Mucosa of gallbladder (tissue), 1 donor: ENCODE measurements around the gene ADAMTS19. TPM values are rescaled to one million over a fixed set of nuclear protein-coding genes. Genes with fewer than 3 reads are reported as not detected.
"Not testable (repeated sequence)": the region's sequence is repeated elsewhere in the genome, so short reads cannot be mapped to it uniquely, and the experiment has no call there.

Source experiments
- DNase-seq: peaks from one replicate; pipeline ENCODE4 v3.0.0-alpha.2; 2020; ENCODE audit warnings: low spot score
- total RNA-seq: library from RNA; stranded (reverse); gene quantifications from one replicate; pipeline ENCODE4 v1.2.1, GENCODE V29; 2021
- donor health status: DM: no; HTN: no; CAD: no.

Gene ADAMTS19
- total RNA-seq, 1 donor from 2014 or later = 0.20 TPM

GRCh38 chr5:129584496-129584895 is 124.4 kb downstream of the ADAMTS19 start:
- DNase-seq = not testable (repeated sequence)

GRCh38 chr5:129591508-129592160 is 131.5 kb downstream of the ADAMTS19 start:
- DNase-seq = no peak

GRCh38 chr5:129593525-129593924 is 133.4 kb downstream of the ADAMTS19 start:
- no peak for DNase-seq

DNA sequence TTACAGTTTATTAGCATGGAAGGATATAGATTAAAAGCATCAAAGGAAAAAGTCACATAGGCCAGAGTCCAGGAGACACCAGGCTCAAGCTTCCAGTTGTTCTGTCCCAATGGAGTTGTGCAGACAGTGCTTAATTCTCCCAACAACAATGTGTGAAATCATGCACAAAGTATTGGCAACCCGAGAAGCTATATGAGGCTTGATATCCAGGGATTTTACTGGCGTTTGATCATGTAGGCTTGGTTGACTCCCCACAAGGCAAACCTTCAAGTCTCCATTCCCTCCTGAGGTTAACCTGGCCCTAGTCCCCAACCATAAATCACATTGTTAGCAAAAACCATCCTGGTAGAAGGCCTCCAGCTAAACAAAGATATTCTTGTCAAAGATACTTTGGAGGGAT is 141.5 kb downstream of the ADAMTS19 start:
- no peak for DNase-seq

DNA sequence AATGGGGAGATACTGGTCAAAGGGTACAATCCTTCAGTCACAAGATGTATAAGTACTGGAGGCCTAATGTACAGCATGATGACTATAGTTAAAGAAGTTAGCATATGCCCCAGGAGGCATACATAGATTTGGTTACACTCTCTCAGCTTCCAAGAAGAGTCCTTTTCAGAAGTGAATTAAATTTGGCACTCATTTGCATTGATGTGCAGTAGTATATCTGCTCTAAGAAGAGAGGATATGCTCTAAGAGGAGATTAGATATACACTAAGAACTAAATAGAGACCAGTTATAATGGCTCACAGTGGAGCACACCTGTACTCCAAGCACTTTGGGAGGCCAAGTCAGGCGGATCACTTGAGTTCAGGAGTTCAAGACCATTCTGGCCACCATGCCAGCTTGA is 148.3 kb downstream of the ADAMTS19 start:
- DNase-seq = no peak

DNA sequence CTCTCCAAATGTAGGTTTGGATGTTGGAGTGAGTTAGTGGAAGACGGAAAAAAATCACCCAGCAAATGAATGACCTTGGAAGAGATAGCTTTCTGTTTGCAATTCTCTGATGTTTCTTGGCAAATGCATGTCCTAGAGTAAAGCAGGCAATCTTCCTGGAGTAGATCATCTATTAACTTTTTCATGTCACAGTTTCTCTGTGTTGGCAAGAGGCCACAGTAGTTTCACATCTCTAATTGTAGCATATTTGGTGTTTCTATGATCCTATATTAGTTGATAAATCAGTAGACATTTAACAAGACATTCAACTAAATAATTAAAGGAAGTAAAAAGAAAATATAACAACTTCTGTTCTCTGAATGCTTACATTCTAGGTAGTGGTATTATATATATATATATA is 149.6 kb downstream of the ADAMTS19 start:
- DNase-seq = no peak

DNA sequence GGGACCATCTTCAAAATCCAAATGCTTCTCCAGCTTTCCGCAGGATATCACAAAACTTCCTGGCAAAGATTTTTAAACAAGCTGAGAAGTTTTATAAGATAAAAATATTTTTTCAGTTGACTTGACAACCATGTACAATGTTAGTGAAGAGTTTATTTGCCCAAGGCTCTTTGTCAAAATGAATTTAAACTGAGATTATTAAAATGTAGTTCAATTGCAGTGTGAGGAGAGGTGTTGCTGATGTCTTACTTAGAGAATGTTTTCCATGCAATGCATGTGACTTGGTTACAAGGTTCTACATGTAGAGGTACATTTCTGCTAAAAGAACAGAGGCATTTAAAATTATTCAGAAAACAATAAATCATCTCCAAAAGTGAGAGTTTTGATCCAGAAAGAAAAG is 156.4 kb downstream of the ADAMTS19 start:
- no peak for DNase-seq

GRCh38 chr5:129617206-129617605 is 157.1 kb downstream of the ADAMTS19 start:
- no peak for DNase-seq

GRCh38 chr5:129619782-129620181 is 159.7 kb downstream of the ADAMTS19 start:
- no peak for DNase-seq

- DNase-seq = no peak
These were observed 162.4 kb downstream of the ADAMTS19 start for GRCh38 chr5:129622531-129622930.

DNA sequence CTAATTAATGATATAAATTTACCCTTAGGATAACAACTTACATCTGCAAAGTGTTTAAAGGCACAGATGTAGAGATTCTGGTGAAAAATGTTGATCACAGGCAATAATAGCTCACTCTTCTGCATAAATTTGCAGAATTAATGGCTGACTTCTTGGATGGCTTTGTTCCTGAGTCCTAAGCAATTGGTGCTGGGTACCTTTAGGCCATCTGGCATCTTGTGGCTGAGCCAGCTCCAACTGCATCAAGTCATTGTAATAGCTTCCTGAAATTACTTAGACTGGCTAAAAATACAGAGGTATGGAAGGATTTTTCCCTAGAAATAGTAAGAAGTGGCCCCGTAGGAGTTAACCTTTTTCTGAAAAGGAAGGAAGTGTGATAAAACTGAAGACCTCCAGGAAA is 169.5 kb downstream of the ADAMTS19 start:
- no peak for DNase-seq

DNA sequence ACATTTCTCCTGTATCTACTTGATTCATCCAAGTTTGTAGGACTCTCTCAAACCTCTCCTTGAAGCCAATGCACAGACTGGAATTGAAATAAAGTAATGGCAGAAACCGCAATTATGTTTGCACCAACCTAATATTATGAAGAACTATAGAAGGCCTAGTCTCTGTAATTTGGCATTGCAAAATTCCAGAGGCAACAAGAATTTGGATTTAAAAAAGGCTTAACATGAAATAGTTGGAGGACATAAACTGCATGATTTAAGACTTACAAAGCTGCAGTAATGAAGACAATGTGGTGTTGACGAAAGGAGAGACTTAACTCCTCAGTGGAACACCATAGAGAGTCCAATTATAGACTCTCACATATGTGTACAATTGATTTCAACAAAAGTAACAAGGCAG is 170.0 kb downstream of the ADAMTS19 start:
- no peak for DNase-seq

- DNase-seq = no peak
These were observed 171.9 kb downstream of the ADAMTS19 start for GRCh38 chr5:129631961-129632360.

DNA sequence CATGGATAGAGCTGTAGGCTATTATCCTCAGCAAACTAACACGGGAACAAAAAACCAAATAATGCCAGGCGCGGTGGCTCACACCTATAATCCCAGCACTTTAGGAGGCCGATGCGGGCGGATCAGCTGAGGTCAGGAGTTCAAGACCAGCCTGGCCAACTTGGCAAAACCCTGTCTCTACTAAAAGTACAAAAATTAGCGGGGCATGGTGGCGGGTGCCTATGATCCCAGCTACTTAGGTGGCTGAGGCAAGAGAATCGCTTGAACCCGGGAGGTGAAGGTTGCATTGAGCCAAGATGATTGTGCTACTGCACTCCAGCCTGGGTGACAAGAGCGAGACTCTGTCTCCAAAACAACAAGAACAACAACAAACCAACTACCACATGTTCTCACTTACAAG is 177.4 kb downstream of the ADAMTS19 start:
- DNase-seq = not testable (repeated sequence)

DNA sequence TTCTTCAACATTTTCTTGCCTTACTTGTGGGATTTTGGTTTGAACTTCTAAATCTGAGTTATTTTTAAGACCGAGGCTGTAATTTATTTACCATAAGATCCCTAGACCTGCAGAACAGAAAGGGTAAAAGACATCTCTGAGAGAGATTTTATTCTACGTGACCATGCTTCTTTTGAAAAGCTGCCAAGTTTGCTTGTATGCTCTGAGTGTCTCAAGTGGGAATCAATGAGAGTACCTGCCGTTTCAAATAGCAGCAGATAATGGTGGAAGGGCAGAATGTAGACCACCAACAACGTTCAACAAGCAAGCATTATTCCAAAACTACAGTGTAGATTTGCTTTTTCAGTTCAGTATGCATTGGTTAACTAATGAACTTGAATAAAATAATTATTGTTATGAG is 179.2 kb downstream of the ADAMTS19 start:
- DNase-seq = no peak

GRCh38 chr5:129652349-129653056 is 192.4 kb downstream of the ADAMTS19 start:
- DNase-seq = no peak

DNA sequence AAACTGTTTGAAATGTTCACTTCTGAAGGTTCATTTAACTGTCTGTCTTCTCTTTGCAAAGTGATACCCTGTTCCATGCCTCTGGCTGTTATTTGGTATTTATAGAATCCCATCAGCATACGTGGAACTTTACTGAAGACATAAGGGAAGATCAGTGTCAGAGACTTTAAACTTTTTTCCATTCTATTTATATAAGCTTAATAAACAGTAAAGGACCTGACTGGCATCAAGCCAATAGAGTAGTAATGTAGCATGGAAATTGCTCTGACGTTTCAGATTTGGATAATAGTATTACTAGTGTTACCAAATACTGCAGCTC is 192.9 kb downstream of the ADAMTS19 start:
- DNase-seq = no peak

DNA sequence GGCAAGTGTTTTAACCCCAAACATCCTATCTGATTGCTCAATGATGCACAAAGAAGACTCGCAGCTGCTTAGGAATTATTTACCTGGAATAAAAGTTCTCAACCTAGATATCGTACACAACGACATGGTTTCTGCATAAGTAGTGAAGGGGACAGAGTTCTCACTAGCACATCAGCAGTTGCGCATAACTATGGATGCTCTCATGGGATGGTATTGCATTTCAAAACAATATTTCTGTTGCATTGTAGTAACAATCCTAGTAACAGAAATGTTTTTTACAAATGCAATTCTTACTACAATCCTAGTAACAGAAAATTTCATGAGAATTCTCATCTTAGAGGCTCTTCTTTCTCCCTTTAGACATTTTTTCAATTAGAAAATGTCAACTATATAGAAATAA is 193.3 kb downstream of the ADAMTS19 start:
- no peak for DNase-seq

DNA sequence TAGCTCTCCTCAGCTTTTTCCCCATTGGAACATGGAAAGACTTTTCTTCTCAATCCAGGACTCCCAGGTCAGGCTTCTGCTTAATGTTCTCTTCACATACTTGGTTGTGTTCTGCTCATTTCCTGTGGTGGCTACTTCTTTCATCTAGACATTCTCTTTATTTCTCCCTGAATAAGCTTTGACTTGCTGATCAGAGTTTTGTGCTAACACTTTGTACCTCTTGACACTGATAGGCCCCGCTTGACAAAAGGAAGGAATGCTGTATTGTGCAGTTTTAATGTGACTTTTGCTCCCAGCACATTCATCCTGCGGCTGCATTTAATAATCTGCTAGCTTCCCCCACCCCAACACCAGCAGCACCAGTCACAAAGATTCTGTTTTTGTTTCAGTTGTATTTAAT is 196.9 kb downstream of the ADAMTS19 start:
- no peak for DNase-seq

DNA sequence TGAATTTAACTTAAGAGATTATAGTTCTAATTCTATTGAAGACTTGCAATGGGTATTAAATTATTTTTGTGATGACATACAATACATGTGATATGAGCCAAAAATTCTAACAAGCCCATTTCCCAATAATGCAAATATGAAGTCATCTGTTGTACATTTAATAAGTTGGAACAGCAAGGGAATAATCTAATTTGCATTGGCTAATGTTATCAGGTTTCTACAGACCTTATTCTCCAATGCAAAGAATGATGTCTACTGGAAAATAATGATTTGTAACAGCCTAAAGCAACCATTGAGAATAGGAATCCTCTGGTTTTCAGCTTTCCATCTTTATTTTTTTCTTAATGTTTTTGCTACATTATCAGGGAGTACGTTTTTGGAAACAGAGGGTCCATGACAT is 198.7 kb downstream of the ADAMTS19 start:
- DNase-seq = no peak

DNA sequence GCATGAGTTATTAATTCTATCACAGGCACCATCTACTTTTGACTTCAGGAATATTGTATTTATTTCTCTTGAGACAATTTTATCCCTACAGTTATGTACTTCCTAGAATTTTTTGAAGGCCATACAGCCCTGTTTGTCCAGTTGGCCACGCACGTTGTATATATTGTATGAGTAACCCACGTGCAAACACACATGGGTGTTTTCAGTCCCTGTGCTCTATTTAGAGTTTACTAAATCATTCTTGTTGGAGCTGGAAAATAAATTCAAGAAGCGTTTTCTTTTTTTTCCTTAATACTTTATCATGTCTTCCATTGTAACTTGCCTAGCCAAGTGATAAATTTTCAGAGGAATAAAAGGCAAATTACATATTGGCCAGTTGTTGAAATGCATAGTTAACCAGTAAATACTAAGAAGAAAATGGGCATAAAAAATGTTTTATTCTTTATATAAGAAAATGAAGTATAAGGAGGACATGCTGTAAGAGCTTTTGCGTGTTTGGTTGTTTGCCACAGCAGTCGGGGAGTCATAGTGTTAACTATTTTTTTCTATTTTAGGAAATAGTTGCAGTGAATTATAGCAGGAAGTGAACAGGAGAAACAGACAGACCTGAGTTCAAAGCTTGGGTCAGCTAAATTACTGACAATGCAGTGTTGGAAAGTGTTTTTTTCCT is 201.4 kb downstream of the ADAMTS19 start:
- DNase-seq = no peak

DNA sequence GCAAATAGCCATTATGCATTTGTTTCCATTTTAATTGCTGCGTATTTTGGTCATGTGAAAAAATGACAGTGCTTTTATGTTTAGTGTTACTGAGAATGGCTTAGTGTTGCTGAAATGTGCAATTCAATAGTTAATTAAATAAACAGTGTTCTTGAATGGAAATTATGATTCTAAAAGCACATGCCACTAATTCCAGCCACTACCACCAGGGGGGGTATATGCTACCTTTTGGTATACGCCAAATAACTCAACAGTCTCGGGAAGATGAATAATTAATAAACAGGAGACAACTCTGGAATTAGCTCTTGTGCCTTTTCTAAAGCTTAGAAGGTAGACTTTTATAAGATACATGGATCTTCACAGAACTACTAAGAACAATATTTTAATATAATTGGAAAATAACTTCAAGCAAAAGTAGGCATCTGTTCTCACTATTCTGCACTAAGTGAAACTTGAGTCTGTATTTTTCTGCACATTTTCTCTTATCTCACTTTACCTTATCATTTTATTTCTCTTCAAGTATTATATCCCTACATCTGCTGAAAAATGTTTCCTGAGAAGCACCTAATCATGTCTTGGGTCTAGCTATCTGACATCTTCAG is 204.3 kb downstream of the ADAMTS19 start:
- DNase-seq = peak; percentile 45

DNA sequence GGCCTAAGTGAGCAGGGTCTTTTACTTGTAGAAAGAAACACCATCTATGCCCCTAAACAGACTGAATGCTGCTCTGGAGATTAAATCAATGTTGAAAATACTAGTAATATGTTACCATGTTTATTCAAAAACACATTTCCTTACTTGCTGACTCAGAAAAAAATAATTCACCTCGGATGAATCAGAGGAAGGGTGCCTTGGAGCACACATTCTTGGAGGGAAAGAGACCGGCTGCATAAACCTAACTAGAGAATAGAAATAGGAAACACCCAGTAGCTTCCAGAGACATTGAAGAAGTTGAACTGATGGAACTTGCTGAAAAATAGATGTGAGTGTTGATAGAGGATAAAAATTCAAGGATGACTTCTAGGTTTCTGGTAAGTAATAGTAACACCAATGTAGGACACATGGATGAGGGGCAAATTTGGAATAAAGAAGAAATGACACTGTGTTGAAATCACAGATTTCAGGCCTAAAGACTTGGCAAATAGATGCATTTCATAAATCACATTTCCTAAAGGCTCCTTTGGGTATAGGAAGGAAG is 210.9 kb downstream of the ADAMTS19 start:
- no peak for DNase-seq
